ENCODE data around the gene ASTN1.

The ASTN1 gene

DNA sequence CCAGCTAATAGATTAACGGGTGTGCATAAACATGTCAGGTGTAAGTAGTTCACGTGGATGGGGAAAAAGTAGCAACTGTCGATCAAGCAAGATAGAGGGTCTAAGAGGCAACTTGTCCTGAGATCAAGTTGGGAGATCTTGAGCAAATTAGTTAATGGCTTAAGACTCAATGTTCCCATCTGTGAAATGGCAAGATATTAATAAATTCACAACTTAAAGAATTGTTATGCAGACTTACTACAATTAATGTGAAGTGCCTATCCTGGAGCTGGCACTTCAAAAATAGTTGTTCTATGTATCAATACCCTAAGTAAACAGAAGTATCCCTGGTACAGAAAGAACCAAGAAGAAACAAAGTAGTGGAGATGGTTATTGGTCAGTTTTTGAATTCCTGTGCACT, 312.4 kb downstream of the ASTN1 start:
- no peaks in the 10 kb centered on the region for H3K9me3 ChIP-seq (replicated peaks in 1 of 2; ENCODE audit: control insufficient read depth in 2 of 2, insufficient read depth in 1 of 2, low read depth in 1 of 2, low read length in 2 of 2)
- H3K18ac ChIP-seq (ENCODE audit: low read length) = no peak overlapping the region
- H4K8ac ChIP-seq (ENCODE audit: low read depth, low read length) = no peak overlapping the region
- no peak for DNase-seq (ENCODE audit: low spot score)
- no peaks in the 10 kb centered on the region for H3K79me1 ChIP-seq (ENCODE audit: low read depth, low read length)
- no peak overlapping the region for H3K9ac ChIP-seq (ENCODE audit: low read depth, low read length, poor library complexity)
- H3K36me3 ChIP-seq (replicated peaks in 1 of 2; ENCODE audit: control insufficient read depth in 2 of 2, insufficient read depth in 2 of 2, low read length in 2 of 2) = no peaks in the 10 kb centered on the region
- H3K27ac ChIP-seq (replicated peaks; ENCODE audit: low read length) = no peak overlapping the region
- no peaks in the 10 kb centered on the region for H3K27me3 ChIP-seq (ENCODE audit: control insufficient read depth in 3 of 3, insufficient read depth in 3 of 3, low read depth in 1 of 3, low read length in 3 of 3)
- H3K4me3 ChIP-seq (ENCODE audit: low read length in 2 of 2) = no peak overlapping the region
- no peak overlapping the region for H3K4ac ChIP-seq (ENCODE audit: low read length)
- no peak overlapping the region for H2BK5ac ChIP-seq (ENCODE audit: low read length)
- no peak overlapping the region for H3K14ac ChIP-seq (ENCODE audit: low read length)
- no peak overlapping the region for H2BK120ac ChIP-seq (ENCODE audit: low read depth, low read length)
- no peak overlapping the region for H3K4me2 ChIP-seq (ENCODE audit: insufficient read depth, low read length, poor library complexity, severe bottlenecking)
- H3K23ac ChIP-seq (ENCODE audit: low read depth, low read length, poor library complexity) = no peak overlapping the region
- H2AFZ ChIP-seq (ENCODE audit: low read length) = no peak overlapping the region
- no peak overlapping the region for H2AK5ac ChIP-seq (ENCODE audit: low read depth, low read length)
- no CpG with 5 or more reads among the region's 3 CpGs for WGBS, 2 donors (ENCODE audit: extremely low coverage in 2 of 2, insufficient read length in 2 of 2, insufficient replicate concordance in 1 of 2)
- H2BK12ac ChIP-seq (ENCODE audit: low read length) = no peak overlapping the region
- no peak overlapping the region for H4K91ac ChIP-seq (ENCODE audit: low read depth, low read length, poor library complexity)
- H2BK15ac ChIP-seq (ENCODE audit: low read length) = no peak overlapping the region
- H3K4me1 ChIP-seq (ENCODE audit: control insufficient read depth in 2 of 2, insufficient read depth in 1 of 2, low read depth in 1 of 2, low read length in 2 of 2) = peaks cover 0 to 2% of the 10 kb centered on the region in 2 donors

DNA sequence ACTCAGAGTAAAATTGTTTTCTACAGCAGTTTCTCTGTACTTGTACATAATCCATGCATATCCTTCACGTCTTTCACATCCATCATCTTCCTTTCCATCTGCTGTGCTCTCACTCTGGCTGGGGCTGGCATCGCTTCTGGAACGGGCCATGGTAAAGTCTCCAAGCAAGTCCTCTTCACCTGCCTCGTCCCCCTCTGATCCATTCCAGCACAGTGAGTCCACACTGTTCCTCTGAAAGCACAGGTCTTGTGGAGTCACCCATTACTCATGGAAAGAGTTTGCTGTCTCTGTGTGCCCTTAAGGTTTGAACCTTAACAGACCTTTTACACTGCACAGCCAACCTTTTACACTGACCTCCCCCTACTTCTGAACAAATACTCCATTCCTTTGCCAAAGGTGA, 313.6 kb downstream of the ASTN1 start:
- no CpG with 5 or more reads among the region's 4 CpGs for WGBS, 2 donors (ENCODE audit: extremely low coverage in 2 of 2, insufficient read length in 2 of 2, insufficient replicate concordance in 1 of 2)
- Histone ChIP-seq H3K18ac (ENCODE audit: low read length) (no peak overlapping the region), H2BK120ac (ENCODE audit: low read depth, low read length) (no peak overlapping the region), H3K4me2 (ENCODE audit: insufficient read depth, low read length, poor library complexity, severe bottlenecking) (no peak overlapping the region), H3K4me3 (ENCODE audit: low read length in 2 of 2) (no peak overlapping the region), H3K27me3 (ENCODE audit: control insufficient read depth in 3 of 3, insufficient read depth in 3 of 3, low read depth in 1 of 3, low read length in 3 of 3) (no peaks in the 10 kb centered on the region), H2AFZ (ENCODE audit: low read length) (no peak overlapping the region), H2BK15ac (ENCODE audit: low read length) (no peak overlapping the region), H2AK5ac (ENCODE audit: low read depth, low read length) (no peak overlapping the region), H2BK5ac (ENCODE audit: low read length) (no peak overlapping the region), H3K14ac (ENCODE audit: low read length) (no peak overlapping the region), H3K23ac (ENCODE audit: low read depth, low read length, poor library complexity) (no peak overlapping the region), H3K9ac (ENCODE audit: low read depth, low read length, poor library complexity) (no peak overlapping the region), H4K91ac (ENCODE audit: low read depth, low read length, poor library complexity) (no peak overlapping the region), H3K4me1 (ENCODE audit: control insufficient read depth in 2 of 2, insufficient read depth in 1 of 2, low read depth in 1 of 2, low read length in 2 of 2) (peaks cover 0 to 2% of the 10 kb centered on the region in 2 donors), H2BK12ac (ENCODE audit: low read length) (no peak overlapping the region), H4K8ac (ENCODE audit: low read depth, low read length) (no peak overlapping the region), H3K4ac (ENCODE audit: low read length) (no peak overlapping the region), H3K36me3 (replicated peaks in 1 of 2; ENCODE audit: control insufficient read depth in 2 of 2, insufficient read depth in 2 of 2, low read length in 2 of 2) (no peaks in the 10 kb centered on the region), H3K9me3 (replicated peaks in 1 of 2; ENCODE audit: control insufficient read depth in 2 of 2, insufficient read depth in 1 of 2, low read depth in 1 of 2, low read length in 2 of 2) (no peaks in the 10 kb centered on the region), H3K27ac (replicated peaks; ENCODE audit: low read length) (no peak overlapping the region), H3K79me1 (ENCODE audit: low read depth, low read length) (no peaks in the 10 kb centered on the region)
- DNase-seq (ENCODE audit: low spot score) = no peak

DNA sequence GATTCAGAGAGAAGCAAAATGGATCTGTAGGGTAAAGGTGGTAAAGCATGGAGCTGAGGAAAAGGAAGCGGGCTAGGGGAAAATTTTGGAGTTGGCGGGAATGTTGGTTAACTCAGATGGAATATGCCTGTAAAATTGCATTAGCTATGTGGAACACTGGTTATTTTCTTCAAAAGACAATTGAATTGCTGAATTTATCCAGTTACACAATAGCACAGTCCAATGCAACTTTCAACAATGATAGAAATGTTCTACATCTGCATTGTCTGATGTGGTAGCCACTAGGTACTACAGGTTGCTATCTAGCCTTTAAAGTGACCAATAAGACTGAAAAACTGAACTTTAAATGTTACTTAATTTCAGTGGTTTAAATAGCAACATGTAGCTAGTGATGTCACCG, 315.2 kb downstream of the ASTN1 start:
- DNase-seq (ENCODE audit: low spot score) = no peak
- H3K79me1 ChIP-seq (ENCODE audit: low read depth, low read length) = no peaks in the 10 kb centered on the region
- H2BK15ac ChIP-seq (ENCODE audit: low read length) = no peak overlapping the region
- peaks cover 0 to 2% of the 10 kb centered on the region in 2 donors for H3K4me1 ChIP-seq (ENCODE audit: control insufficient read depth in 2 of 2, insufficient read depth in 1 of 2, low read depth in 1 of 2, low read length in 2 of 2)
- no peak overlapping the region for H3K14ac ChIP-seq (ENCODE audit: low read length)
- WGBS, 2 donors (ENCODE audit: extremely low coverage in 2 of 2, insufficient read length in 2 of 2, insufficient replicate concordance in 1 of 2) = 100% methylated on average over 1 of the region's 3 CpGs; no CpG with 5 or more reads in 1 of the 2 donors
- no peaks in the 10 kb centered on the region for H3K36me3 ChIP-seq (replicated peaks in 1 of 2; ENCODE audit: control insufficient read depth in 2 of 2, insufficient read depth in 2 of 2, low read length in 2 of 2)
- H2BK120ac ChIP-seq (ENCODE audit: low read depth, low read length) = no peak overlapping the region
- H2AFZ ChIP-seq (ENCODE audit: low read length) = no peak overlapping the region
- no peak overlapping the region for H3K9ac ChIP-seq (ENCODE audit: low read depth, low read length, poor library complexity)
- H3K27me3 ChIP-seq (ENCODE audit: control insufficient read depth in 3 of 3, insufficient read depth in 3 of 3, low read depth in 1 of 3, low read length in 3 of 3) = no peaks in the 10 kb centered on the region
- H4K8ac ChIP-seq (ENCODE audit: low read depth, low read length) = no peak overlapping the region
- H3K27ac ChIP-seq (replicated peaks; ENCODE audit: low read length) = no peak overlapping the region
- H3K4me2 ChIP-seq (ENCODE audit: insufficient read depth, low read length, poor library complexity, severe bottlenecking) = no peak overlapping the region
- H3K4me3 ChIP-seq (ENCODE audit: low read length in 2 of 2) = no peak overlapping the region
- H2BK5ac ChIP-seq (ENCODE audit: low read length) = no peak overlapping the region
- no peak overlapping the region for H2BK12ac ChIP-seq (ENCODE audit: low read length)
- H4K91ac ChIP-seq (ENCODE audit: low read depth, low read length, poor library complexity) = no peak overlapping the region
- no peak overlapping the region for H3K18ac ChIP-seq (ENCODE audit: low read length)
- no peak overlapping the region for H3K23ac ChIP-seq (ENCODE audit: low read depth, low read length, poor library complexity)
- H2AK5ac ChIP-seq (ENCODE audit: low read depth, low read length) = no peak overlapping the region
- no peaks in the 10 kb centered on the region for H3K9me3 ChIP-seq (replicated peaks in 1 of 2; ENCODE audit: control insufficient read depth in 2 of 2, insufficient read depth in 1 of 2, low read depth in 1 of 2, low read length in 2 of 2)
- no peak overlapping the region for H3K4ac ChIP-seq (ENCODE audit: low read length)

DNA sequence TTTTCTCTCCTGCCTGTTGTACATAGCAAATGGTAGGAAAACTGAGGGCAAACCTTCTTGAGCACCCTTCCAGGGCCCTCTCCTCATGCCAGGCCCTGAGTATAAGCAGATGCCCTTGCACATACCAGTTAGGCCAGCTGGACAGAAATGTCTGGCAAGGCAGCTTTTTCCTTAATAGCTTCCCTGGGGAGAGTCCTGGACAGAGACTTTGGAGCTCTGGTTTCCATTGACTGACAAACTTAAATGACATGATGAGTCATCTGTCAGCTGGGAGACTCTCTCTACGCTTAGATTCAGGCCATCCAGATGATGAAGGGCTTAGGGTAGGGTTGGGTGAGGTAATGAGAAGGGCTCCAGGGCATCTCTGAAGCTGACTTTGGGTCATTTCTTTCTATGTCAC, 317.5 kb downstream of the ASTN1 start:
- Histone ChIP-seq H2BK5ac (ENCODE audit: low read length) (no peak overlapping the region), H2BK15ac (ENCODE audit: low read length) (no peak overlapping the region), H2BK12ac (ENCODE audit: low read length) (no peak overlapping the region), H3K23ac (ENCODE audit: low read depth, low read length, poor library complexity) (no peak overlapping the region), H3K79me1 (ENCODE audit: low read depth, low read length) (no peaks in the 10 kb centered on the region), H3K14ac (ENCODE audit: low read length) (no peak overlapping the region), H4K91ac (ENCODE audit: low read depth, low read length, poor library complexity) (no peak overlapping the region), H3K18ac (ENCODE audit: low read length) (no peak overlapping the region), H4K8ac (ENCODE audit: low read depth, low read length) (no peak overlapping the region), H3K4me3 (ENCODE audit: low read length in 2 of 2) (no peak overlapping the region), H2BK120ac (ENCODE audit: low read depth, low read length) (no peak overlapping the region), H2AFZ (ENCODE audit: low read length) (no peak overlapping the region), H3K4ac (ENCODE audit: low read length) (no peak overlapping the region), H3K4me1 (ENCODE audit: control insufficient read depth in 2 of 2, insufficient read depth in 1 of 2, low read depth in 1 of 2, low read length in 2 of 2) (peaks cover 0 to 2% of the 10 kb centered on the region in 2 donors), H3K36me3 (replicated peaks in 1 of 2; ENCODE audit: control insufficient read depth in 2 of 2, insufficient read depth in 2 of 2, low read length in 2 of 2) (no peaks in the 10 kb centered on the region), H2AK5ac (ENCODE audit: low read depth, low read length) (no peak overlapping the region), H3K9me3 (replicated peaks in 1 of 2; ENCODE audit: control insufficient read depth in 2 of 2, insufficient read depth in 1 of 2, low read depth in 1 of 2, low read length in 2 of 2) (no peaks in the 10 kb centered on the region), H3K9ac (ENCODE audit: low read depth, low read length, poor library complexity) (no peak overlapping the region), H3K27me3 (ENCODE audit: control insufficient read depth in 3 of 3, insufficient read depth in 3 of 3, low read depth in 1 of 3, low read length in 3 of 3) (no peaks in the 10 kb centered on the region), H3K27ac (replicated peaks; ENCODE audit: low read length) (no peak overlapping the region), H3K4me2 (ENCODE audit: insufficient read depth, low read length, poor library complexity, severe bottlenecking) (no peak overlapping the region)
- no CpG with 5 or more reads among the region's 1 CpG for WGBS, 2 donors (ENCODE audit: extremely low coverage in 2 of 2, insufficient read length in 2 of 2, insufficient replicate concordance in 1 of 2)
- no peak for DNase-seq (ENCODE audit: low spot score)
